ENCODE data around the gene ANAPC5.

The ANAPC5 gene

GRCh38 chr12:121331248-121331647, 21.0 kb downstream of the ANAPC5 start:
- no peak for TF ChIP-seq CTCF (IDR thresholded peaks at IDR 0.05; ENCODE audit: low read depth, low read length)
- H3K4me3 ChIP-seq (replicated peaks in 1 of 2; ENCODE audit: low read depth in 2 of 2, low read length in 2 of 2): no peak overlapping the region
- no peak for DNase-seq (ENCODE audit: low read depth in 2 of 2)

- no peak for TF ChIP-seq CTCF (IDR thresholded peaks at IDR 0.05; ENCODE audit: low read depth, low read length)
- DNase-seq (ENCODE audit: low read depth in 2 of 2): no peak
- H3K4me3 ChIP-seq (replicated peaks in 1 of 2; ENCODE audit: low read depth in 2 of 2, low read length in 2 of 2): no peak overlapping the region
Observed at GRCh38 chr12:121330692-121331091, 21.5 kb downstream of the ANAPC5 start.

GRCh38 chr12:121330195-121330594, 22.0 kb downstream of the ANAPC5 start:
- no peak for TF ChIP-seq CTCF (IDR thresholded peaks at IDR 0.05; ENCODE audit: low read depth, low read length)
- no peak overlapping the region for H3K4me3 ChIP-seq (replicated peaks in 1 of 2; ENCODE audit: low read depth in 2 of 2, low read length in 2 of 2)
- no peak for DNase-seq (ENCODE audit: low read depth in 2 of 2)

GRCh38 chr12:121328620-121329019, 23.6 kb downstream of the ANAPC5 start:
- H3K4me3 ChIP-seq (replicated peaks in 1 of 2; ENCODE audit: low read depth in 2 of 2, low read length in 2 of 2): no peak overlapping the region
- no peak for TF ChIP-seq CTCF (IDR thresholded peaks at IDR 0.05; ENCODE audit: low read depth, low read length)
- no peak for DNase-seq (ENCODE audit: low read depth in 2 of 2)

DNA sequence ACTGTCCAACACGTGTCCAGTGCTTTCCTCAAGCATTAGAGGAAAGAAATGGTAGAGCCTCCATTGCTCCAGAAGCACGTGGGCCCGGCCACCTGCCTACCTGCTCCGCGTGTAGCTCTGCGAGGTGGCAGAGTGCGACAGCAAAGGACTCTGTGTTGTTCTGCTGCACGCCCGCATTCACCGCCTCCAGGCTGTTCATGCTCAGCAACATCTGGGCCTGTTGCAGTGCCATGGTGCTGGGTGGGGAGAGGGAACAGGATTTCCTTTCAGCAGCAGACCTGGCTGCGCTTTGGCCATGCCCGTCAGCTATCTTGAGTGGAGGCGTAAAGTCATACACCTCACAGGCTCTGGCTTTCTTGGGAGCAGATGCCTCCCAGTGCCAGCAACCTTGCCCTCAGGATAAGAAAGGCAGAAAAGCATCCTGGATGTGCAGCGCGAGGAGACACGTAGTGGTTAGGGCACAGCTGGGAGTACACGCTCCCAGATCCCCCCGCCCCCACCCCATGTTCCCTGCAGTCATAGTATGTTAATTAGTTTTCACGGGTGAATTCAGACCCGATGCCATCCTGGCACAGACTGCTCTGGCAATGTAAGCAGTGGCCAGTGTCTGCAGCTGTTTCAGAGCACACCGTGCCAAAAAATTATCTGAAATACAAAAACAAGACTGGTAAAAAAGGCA, 25.1 kb downstream of the ANAPC5 start:
- no peak for DNase-seq (ENCODE audit: low read depth in 2 of 2)
- TF ChIP-seq CTCF (IDR thresholded peaks at IDR 0.05; ENCODE audit: low read depth, low read length): no peak

DNA sequence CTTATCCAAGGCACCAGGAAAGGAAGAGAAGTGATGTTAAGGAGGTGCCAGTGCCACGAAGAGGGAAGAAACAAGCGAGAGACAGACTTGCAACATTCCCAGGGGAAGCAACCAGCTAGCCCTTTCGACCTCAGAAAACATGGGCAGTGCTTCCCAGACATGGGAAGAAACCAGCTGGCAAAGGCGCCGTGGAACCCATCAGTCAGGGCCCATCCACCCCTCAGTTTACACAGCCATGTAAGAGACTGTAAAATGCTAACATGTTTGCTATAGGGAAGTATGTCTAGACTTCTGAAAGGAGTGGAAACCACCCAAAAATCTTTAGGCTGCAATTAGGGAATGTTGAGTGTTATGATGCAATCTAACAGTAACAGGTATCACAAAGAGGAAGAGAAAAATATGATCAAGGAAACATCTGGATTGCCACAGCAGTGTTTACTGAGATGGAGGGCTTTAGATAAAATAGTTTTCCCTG, 26.3 kb downstream of the ANAPC5 start:
- TF ChIP-seq CTCF (IDR thresholded peaks at IDR 0.05; ENCODE audit: low read depth, low read length): no peak
- no peak overlapping the region for H3K4me3 ChIP-seq (replicated peaks in 1 of 2; ENCODE audit: low read depth in 2 of 2, low read length in 2 of 2)
- DNase-seq (ENCODE audit: low read depth in 2 of 2): peak in 1 of 2 donors; percentile 7

More for the DNA sequence above, 25.1 kb downstream of the ANAPC5 start:
- H3K4me3 ChIP-seq (replicated peaks in 1 of 2; ENCODE audit: low read depth in 2 of 2, low read length in 2 of 2): no peak overlapping the region

- H3K4me3 ChIP-seq (replicated peaks in 1 of 2; ENCODE audit: low read depth in 2 of 2, low read length in 2 of 2): no peak overlapping the region
- DNase-seq (ENCODE audit: low read depth in 2 of 2): no peak
- no peak for TF ChIP-seq CTCF (IDR thresholded peaks at IDR 0.05; ENCODE audit: low read depth, low read length)
Observed at GRCh38 chr12:121323908-121324307, 28.3 kb downstream of the ANAPC5 start.
